DMS79 treated with DMSO at 0.1 percent for 48 hours (cell line): ENCODE results near the gene FAM89B.
A peak's percentile ranks its signal among the peaks of the same experiment; 100 is the strongest.

ENCODE experiments used
- DNase-seq: peaks from one replicate; lab custom pipeline; 2025; lab: John Stamatoyannopoulos, UW

The FAM89B gene

DNA sequence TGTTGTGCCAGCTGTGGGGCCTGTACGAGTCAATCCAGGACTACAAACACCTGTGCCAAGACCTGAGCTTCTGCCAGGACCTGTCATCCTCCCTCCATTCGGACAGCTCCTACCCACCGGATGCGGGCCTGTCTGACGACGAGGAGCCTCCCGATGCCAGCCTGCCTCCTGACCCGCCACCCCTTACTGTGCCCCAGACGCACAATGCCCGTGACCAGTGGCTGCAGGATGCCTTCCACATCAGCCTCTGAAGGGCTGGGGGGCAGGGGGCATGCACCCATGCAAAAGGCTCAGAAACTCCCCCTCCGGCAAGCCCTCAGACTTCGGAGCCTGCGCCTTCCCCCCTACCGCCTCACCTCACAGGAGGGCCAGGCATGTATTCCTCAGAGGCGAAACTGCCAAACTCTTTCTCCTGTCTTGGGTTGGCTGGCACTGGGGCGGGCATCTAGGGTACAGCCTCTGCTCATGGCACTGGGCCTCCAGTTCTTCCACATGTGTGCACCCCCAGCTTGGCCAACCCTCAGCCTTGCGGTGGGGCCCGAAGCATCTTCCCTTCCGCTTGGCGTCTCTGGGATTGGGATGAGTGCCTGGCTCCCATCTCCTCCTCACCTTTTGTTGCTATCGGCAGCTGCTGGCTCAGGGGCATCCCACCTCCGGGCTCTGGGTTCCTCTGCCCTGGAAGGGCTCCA is 1.2 kb downstream of the FAM89B start:
- no peak for DNase-seq

DNA sequence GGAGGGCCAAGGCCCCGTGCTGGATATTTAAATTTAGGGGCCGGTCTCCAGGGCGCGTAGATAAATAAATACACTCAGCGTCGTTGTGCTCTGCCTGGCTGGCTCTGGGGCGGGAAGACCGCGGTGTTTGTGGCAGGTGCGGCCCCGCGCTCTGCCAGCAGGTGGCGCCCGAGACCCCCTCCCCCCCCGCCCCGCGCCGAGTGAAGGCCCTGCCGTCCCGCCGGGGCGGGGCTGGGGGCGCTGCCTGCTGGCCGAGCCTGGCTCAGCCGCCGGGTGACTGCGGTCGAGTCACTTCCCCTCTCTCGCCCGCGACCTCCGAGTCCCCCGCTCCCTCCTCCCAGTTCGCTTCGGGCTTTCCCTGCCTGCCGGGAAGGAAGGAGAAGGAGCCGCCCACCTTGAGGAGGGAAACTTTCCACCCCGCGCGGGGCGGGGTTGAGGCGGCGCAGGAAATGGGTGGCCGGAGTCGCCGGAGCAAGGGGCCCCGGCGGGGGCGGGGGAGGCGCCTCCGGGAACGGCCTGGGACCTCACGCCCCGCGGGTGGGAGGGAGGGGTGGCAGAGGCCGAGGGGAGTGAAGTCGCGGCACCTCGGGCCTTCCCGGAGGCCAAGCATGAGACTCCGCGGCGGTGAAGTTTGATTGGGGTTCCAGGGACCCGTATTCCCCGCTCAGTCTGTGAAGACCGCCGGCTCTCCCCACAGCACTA is 1.9 kb downstream of the FAM89B start:
- peak; percentile 62 for DNase-seq

DNA sequence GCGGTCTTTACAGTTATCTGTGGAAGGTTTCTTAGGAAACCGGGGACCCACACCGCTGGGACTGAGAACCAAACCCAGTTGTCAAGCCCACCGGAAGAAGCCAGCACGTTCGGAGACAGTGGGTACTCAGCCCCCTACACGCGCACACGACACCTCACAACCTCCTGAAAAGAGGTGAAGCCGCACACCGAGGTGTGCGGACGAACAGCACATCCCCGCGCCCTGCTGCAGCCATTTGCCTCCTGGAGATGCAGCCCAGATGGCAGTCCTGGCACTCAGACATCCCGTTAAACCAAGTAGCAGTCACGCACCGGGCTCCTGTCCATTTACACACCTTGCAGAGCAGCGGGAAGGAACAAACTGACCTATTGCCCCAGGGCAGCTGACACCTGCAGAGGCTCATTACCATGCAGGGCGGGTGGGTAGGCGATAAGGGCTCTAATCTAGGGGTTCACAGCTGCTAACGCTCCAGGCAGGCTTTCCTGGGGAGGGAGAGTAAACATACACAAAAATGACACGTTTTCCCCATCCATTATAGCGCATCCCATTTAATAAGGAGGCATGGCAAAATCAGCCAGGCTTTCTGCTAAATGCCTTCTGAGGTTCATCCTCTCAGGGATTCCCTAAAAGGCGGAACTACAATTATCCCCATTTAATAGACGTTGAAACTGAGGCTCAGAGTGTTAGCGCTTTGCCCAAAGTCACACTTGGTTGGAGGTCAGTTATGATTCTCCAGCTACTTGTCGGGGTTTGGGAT is 2.7 kb downstream of the FAM89B start:
- no peak for DNase-seq

DNA sequence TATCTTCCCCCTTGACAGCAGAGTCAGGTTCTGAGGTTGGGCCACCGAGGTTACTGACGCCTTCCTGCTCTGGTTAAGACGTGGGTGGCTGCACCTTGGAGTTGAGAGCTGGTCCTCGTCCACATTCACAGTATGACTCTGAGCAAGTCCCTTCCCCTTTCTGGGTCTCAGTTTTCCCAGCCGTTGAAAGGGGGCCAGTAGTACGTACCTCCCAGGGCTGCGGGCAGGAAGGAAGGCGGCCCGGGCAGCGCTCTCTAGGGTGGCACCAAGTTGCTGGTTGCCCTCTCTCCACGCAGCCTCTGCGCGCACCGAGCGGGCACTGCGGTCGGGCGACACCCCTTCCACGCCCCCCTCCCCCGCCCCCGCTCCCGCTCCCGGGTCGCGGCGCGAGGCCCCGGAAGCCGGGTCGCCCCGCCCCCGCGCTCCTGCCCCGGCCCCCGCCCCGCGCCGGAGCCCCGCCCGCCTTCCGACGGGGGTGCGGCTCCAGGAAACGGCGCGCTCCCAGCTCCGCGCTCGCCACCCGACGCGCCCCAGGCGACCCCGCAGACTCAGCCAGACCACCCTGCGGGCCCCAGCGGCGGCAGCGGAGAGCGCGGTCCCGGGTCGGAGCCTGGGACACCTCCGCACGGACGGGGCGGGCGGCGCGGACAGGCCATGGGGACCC is 3.4 kb downstream of the FAM89B start, which contains the start of gene EHBP1L1:
TSS of gene EHBP1L1 (plus strand) at position 486 of the 664 bp plus-strand sequence. CDS start 250 bp downstream, outside the sequence.
- DNase-seq: no peak

DNA sequence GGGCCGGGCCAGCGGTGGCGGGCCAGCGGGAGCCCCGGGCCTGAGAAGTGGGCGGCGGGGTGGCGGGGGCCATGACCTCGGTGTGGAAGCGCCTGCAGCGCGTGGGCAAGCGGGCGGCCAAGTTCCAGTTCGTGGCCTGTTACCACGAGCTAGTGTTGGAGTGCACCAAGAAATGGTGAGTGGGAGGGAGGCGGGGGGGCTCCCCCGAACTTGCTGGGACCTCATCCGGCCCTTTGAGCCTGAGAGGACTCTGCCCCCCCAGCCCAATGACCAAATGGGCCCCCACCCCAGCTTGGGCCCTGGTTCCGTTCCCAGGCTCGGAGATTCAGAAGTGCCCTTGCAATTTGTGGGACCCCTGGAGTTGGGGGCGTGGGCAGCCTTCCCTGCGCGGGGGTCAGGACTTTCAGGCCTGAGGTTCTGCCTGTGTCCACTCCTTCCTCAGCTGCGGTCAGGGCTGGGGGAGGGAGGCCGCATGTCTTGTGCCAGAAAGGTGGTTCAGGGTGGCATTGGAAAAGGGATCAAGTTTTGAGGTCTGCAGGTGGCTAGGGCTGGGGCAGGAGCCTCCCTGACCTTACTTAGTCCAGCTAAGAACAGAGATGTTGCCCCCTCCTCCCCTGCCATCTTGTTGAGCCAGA is 4.0 kb downstream of the FAM89B start:
- no peak for DNase-seq

DNA sequence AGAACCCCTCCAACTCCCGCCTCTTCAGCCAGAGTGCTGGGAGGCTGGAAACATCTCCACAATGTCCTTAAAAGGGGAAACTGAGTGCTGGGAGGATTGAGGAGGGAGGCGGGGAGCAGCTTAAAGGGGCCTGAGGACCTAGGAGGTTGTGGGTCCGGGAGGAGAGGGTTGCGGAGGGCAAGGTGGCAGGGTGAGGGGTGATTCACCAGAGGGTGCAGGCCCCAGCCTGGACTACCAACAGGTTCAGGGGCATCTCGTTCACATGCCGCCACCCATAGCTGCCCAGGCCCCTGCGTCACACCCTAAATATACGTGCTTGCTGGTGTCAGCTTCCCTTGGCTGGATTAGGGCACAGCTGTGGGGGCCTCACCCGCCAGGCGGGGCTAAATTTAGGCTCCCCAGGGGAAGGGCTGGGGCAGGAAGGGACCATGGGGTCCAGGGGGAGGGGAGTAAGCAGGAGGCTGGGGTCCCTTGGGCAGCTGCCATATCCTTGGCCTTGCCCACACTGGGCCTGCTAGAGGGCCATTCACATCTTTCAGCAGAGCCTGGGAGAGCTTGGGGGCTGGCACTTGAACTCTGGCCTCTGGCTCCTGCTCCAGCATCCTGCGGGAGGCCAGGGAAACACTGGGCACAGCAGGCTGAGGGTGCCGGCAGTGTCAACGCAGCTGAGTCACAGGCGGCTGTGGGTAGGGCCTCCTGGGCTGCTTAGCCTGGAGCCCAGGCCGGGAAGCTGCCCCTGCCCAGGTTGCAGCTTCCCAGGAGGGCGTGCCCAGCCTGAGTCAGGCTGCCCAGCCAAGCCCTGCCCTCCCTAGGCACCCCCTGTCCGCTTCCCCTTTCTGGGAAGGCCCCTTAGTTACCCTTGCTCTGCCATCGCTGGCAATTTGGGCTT is 4.8 kb downstream of the FAM89B start:
- no peak for DNase-seq

DNA sequence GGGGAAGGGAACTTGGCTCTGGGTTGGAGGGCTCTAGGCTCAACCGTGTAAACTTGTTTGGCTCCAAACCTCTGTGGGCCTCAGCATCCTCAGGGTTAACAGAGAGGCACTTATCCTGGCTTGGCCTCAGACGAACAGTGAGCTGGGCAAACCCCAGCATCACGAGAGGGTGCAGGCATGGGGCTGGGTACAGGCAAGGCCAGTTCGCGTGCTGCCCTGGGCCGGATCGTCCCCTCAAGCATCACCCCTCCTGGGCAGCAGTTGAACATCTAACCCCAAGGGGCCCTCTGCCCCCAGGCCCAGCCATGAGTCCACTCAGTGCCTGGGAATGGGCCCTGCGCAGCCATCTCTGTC is 5.4 kb downstream of the FAM89B start:
- no peak for DNase-seq

DNA sequence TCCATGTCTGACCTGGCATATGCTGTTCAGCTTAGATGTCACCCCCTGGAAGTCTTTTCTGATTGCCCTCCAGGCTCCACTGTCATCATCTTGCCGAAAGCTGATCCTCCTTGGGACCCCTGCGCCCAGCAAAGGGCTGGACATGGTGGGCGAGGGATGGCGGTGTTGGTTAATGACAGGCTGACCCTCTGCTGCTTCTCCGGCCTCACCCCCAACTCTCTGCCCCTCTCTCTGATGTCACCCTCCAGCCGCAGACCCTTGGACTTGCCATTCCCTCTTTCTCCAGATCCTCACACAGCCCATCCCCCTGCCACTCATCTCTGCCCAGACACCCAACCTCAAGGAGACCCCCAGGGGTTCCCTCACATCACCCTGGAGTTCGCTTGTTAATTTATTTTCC is 5.8 kb downstream of the FAM89B start:
- no peak for DNase-seq

DNA sequence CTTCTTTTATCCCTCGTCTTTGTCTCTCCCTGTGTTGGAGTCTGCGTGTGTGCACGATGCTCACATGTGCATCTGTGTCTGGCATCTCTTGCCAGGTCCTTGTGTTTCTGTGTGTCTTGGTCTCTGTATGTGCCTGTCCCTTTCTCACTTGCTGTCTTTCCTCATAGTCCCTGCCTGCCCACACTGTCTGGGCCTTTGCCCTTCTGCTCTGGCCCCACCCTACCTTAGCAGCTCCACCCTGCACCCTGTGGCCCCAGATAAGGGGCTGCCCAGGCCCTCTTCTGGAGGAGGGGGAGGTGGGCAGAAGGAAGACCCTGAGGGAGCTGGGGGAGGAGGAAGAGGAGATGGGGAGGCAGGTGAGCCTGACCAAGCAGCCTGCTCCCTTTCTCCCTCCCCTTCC is 6.3 kb downstream of the FAM89B start:
- DNase-seq: no peak

DNA sequence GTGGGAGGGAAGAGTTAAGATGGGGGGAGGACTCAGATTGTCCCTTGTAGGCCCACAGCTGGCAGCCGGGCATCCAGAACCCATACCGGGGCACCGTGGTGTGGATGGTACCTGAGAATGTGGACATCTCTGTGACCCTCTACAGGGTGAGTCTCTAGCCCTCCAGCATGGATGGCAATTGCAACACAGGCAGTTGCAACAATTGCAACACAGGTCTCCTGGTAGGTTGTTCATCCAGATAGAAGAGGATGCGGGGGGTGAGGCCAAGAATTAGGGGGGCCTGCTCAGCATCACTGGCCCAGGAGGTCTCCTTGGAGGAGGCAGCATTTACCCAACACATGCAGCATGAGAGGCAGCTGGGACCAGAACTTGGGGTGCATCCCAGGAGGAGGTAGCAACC is 7.0 kb downstream of the FAM89B start:
- no peak for DNase-seq

DNA sequence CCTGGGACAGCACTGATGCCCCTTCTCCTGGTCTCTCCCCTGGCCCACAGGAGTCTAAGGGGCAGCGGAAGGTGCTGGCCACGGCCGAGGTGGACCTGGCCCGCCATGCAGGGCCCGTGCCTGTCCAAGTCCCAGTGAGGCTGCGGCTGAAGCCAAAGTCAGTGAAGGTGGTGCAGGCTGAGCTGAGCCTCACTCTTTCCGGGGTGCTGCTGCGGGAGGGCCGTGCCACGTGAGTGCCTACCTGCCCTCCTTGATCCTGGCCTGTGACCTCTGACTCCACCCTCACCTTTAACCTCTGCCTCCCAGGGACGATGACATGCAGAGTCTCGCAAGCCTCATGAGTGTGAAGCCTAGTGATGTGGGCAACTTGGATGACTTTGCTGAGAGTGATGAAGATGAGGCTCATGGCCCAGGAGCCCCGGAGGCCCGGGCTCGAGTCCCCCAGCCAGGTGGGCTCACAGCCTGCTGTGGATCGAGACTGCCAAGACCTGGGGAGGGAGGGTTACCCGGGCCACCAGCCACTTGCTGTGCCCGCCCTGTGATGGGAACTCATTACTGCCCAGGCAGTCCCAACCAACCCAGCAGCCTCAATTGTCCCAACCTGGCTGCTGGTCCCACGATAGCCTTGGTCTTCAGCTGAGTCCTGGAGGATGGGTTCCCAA is 7.8 kb downstream of the FAM89B start:
- DNase-seq: no peak

DNA sequence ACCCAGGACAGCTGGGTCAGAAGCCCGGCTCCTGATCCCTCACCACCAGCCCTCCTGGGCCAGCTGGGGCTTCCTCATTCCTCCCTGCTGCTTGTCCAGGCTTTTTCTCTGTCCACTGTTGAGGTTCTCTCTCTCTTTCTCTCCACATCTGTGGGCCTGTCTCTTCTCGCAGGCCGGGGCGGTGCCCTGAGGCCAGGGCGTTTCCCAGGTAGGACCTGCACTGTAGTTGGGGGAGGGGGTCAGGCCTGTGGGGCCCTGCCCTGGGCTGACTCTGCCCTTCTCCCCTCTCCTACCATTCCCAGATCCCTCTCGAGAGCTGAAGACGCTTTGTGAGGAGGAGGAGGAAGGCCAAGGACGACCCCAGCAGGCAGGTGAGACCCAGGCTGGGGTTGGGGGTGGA is 8.4 kb downstream of the FAM89B start:
- no peak for DNase-seq

DNA sequence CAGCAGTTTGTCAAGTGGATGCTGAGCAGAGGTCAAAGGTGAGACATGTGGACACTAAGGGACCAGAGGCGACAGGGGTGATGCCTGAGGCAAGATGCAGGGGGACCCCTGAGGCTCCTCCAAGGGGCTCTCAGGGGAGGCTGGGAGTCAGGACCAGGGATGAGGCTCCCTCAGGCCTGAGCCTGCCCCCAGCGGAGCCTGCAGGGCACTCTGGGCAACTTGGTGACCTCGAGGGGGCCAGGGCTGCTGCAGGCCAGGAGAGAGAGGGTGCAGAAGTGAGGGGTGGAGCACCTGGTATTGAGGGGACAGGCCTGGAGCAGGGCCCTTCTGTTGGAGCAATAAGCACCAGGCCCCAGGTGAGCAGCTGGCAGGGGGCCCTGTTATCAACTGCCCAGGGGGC is 9.6 kb downstream of the FAM89B start:
- DNase-seq: no peak

DNA sequence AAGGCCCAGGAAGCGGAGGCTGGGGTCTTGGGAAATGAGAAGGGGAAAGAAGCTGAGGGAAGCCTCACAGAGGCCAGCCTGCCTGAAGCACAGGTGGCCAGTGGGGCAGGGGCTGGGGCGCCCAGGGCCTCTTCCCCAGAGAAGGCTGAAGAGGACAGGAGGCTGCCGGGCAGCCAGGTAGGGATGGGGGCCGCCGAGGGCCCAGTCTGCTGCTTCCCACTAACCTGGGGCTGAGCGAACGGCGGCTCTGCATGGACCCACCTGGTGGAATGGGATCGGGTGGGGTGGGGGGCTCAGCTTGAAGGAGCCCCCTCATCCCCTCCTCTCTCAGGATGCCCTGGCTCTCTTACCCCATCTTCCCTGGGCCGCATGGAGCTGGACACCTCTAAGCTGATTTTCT is 11.3 kb downstream of the FAM89B start:
- DNase-seq: no peak

DNA sequence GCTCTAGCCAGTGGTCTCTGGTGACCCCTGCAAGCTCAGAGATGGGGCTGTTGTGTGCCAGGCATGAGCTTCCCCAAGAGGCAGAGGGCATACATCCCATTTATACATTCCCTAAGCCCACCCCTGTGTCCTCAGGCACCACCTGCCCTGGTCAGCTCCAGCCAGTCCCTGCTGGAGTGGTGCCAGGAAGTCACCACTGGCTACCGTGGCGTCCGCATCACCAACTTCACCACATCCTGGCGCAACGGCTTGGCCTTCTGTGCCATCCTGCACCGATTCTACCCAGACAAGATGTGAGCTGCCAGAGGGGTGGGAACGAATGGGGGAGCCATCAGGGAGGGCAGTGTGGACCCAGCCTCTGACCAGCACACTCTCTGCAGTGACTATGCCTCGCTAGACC is 11.8 kb downstream of the FAM89B start:
- no peak for DNase-seq

DNA sequence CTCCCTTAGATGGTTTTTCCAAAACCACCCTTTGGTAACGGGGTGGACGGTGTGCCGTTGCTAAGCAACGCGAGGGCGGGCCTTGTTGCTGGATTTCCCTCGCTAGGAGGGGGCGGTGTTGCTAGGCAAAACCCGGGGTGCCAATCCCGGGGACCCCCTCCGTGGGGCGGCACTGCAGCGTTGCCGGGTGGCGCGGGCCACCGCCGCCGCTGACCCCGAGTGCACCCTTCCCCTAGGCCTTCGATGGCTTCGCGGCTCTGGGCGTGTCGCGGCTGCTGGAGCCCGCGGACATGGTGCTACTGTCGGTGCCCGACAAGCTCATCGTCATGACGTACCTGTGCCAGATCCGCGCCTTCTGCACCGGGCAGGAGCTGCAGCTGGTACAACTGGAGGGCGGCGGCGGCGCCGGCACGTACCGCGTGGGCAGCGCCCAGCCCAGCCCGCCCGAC is 12.4 kb downstream of the FAM89B start:
- no peak for DNase-seq

DNA sequence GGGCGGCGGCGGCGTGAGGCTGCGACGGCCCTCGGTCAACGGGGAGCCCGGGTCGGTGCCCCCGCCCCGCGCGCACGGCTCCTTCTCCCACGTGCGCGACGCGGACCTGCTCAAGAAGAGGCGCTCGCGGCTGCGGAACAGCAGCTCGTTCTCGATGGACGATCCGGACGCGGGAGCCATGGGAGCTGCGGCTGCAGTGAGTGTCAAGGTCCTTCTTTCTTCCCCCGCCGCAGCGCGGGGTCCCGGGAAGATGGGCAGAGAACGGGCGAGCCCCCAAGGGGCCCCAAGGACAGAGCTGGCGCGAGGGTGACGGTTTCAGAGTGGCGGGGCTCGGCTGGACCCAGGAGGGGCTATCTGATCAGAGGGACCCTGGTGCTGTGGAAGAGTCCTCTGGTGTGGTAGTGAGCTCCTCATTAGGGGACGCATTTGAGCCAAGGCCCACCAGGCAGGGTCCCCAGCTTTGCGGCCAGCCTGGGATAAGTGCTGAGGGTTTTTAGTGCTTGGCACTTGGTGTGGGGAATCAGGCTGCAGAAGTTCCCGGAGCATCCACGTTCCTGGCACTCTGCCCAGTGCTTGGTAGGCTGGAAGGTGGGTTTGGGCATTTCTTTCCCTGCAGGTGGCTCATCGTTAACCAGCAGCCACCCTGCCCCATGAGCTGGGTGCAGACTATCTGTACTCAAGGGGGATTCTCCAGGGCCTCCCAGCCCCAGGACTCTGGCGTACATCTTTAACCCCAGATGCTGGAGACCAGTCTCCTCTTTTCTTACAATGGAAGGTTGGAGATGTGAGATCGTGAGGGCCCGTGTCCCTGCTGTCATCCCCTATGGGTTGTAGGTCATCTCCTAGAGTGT is 13.3 kb downstream of the FAM89B start:
- DNase-seq: peak; percentile 35

DNA sequence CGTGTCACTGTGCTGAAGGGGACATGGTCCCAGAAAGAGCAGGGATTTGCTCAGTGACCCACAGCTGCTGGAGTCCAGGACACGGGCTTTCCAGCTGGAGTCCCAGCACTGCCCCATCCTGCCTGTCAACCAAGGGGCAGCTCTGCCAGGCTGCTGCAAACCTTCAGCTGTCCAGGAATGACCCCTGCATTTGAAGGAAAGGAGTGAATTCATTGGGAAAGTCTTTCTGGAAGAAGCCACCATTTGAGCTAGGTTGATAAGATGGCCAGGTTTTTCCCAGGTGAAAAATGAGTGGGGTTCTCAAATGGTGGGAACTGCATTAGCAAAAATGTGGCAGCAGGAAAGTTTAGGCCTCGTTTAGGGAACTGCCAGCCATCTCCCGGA is 13.9 kb downstream of the FAM89B start:
- DNase-seq: no peak

DNA sequence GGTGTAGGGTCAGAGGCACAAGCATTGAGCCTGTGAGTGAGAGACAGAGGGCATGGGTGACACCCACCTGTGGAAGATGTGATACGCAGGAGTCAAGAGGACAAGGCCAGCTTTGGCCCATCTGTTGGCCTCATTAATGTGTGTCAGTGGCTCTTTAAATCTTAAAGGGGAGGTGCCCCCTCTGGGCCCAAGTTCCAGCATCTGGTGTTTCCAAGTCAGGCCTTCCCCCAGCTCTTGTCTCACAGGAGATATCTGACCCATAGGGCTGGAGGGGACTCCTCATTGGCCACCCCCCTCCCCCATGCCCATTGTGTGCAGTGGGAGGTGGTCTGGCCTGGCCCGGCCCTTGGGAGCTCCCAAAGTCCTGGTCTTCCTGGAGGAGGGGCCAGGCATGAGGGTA is 14.3 kb downstream of the FAM89B start:
- DNase-seq: no peak
